ENCODE measurements around the gene OLFML2B.
"Not testable (repeated sequence)": the region's sequence is repeated elsewhere in the genome, so short reads cannot be mapped to it uniquely, and the experiment has no call there.

The OLFML2B gene

GRCh38 chr1:162019006-162019405, 4.7 kb downstream of the OLFML2B start:
- no peak overlapping the region for H3K9ac ChIP-seq (ENCODE audit: low read depth, low read length)
- H3K36me3 ChIP-seq (ENCODE audit: insufficient read depth, low read length) = no peaks in the 10 kb centered on the region
- no peak for ATAC-seq (ENCODE audit: insufficient read depth, low read depth)
- no peak overlapping the region for H3K27ac ChIP-seq (ENCODE audit: low read length)
- no peak overlapping the region for H3K4me2 ChIP-seq (ENCODE audit: insufficient read depth, low read length)
- H4K20me1 ChIP-seq (ENCODE audit: insufficient read depth, low read length) = no peaks in the 10 kb centered on the region
- no peaks in the 10 kb centered on the region for H3K9me3 ChIP-seq (ENCODE audit: insufficient read depth, low read length, severe bottlenecking)
- no peak for DNase-seq
- H2AFZ ChIP-seq (ENCODE audit: low read depth, low read length) = no peak overlapping the region
- H3K27me3 ChIP-seq (ENCODE audit: insufficient read depth, low read length, poor library complexity) = peaks cover 28% of the 10 kb centered on the region
- TF ChIP-seq CTCF (IDR thresholded peaks at IDR 0.05; ENCODE audit: borderline replicate concordance, extremely low read depth, low read length, poor library complexity, severe bottlenecking) (no peak), EZH2 (IDR thresholded peaks at IDR 0.05; ENCODE audit: borderline replicate concordance, low read depth, low read length, severe bottlenecking) (no peak)
- no peaks in the 10 kb centered on the region for H3K79me2 ChIP-seq (ENCODE audit: insufficient read depth, low read length)
- peaks cover 3% of the 10 kb centered on the region; the same call in 1 of the 2 replicates for H3K4me1 ChIP-seq (ENCODE audit: insufficient read depth, low read length)
- H3K4me3 ChIP-seq (ENCODE audit: low read depth in 1 of 2, low read length in 2 of 2) = no peak overlapping the region

DNA sequence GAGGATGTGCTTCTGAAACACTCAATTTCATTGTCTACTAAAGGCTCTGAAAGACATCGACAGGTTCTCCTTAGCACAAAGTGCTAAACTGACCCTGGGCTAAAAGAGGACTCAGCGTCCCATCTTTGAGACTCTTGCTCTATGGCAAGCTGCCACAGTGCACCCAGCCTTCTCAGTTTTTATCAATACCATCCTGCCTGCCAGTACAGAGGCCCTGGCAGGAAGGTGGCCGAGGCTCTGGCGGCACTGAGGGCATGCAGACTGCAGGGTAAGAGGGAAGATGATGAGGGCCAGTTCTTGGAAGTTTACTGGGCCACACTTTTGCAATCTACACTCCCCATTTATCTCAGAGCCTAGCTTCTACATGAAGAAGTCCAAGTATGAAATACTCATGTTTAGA, 5.3 kb downstream of the OLFML2B start:
- Histone ChIP-seq H3K36me3 (ENCODE audit: insufficient read depth, low read length) (no peaks in the 10 kb centered on the region), H3K4me1 (ENCODE audit: insufficient read depth, low read length) (no peaks in the 10 kb centered on the region), H3K27me3 (ENCODE audit: insufficient read depth, low read length, poor library complexity) (peaks cover 23% of the 10 kb centered on the region), H3K4me2 (ENCODE audit: insufficient read depth, low read length) (no peak overlapping the region), H3K9me3 (ENCODE audit: insufficient read depth, low read length, severe bottlenecking) (no peaks in the 10 kb centered on the region), H3K79me2 (ENCODE audit: insufficient read depth, low read length) (no peaks in the 10 kb centered on the region), H4K20me1 (ENCODE audit: insufficient read depth, low read length) (no peaks in the 10 kb centered on the region), H3K27ac (ENCODE audit: low read length) (no peak overlapping the region), H3K4me3 (ENCODE audit: low read depth in 1 of 2, low read length in 2 of 2) (no peak overlapping the region), H3K9ac (ENCODE audit: low read depth, low read length) (no peak overlapping the region), H2AFZ (ENCODE audit: low read depth, low read length) (no peak overlapping the region)
- ATAC-seq (ENCODE audit: insufficient read depth, low read depth) (no peak), DNase-seq (no peak)
- TF ChIP-seq EZH2 (IDR thresholded peaks at IDR 0.05; ENCODE audit: borderline replicate concordance, low read depth, low read length, severe bottlenecking) (no peak), CTCF (IDR thresholded peaks at IDR 0.05; ENCODE audit: borderline replicate concordance, extremely low read depth, low read length, poor library complexity, severe bottlenecking) (no peak)

DNA sequence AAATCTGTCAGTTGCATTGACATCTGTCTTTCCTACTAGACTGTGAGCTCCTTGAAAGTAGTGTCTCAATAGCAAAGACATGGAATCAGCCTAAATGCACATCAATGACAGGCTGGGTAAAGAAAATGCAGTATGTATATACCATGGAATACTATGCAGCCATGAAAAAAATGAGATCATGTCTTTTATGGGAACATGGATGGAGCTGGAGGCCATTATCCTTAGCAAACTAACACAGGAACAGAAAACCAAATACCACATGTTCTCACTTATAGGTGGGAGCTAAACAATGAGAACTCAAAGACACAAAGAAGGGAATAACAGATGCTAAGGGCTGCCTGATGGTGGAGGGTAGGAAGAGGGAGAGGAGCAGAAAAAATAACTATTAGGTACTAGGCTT, 5.9 kb downstream of the OLFML2B start:
- H4K20me1 ChIP-seq (ENCODE audit: insufficient read depth, low read length); H3K9ac ChIP-seq (ENCODE audit: low read depth, low read length); ATAC-seq (ENCODE audit: insufficient read depth, low read depth); H3K36me3 ChIP-seq (ENCODE audit: insufficient read depth, low read length); H3K27ac ChIP-seq (ENCODE audit: low read length); H3K9me3 ChIP-seq (ENCODE audit: insufficient read depth, low read length, severe bottlenecking); H3K4me2 ChIP-seq (ENCODE audit: insufficient read depth, low read length); H3K79me2 ChIP-seq (ENCODE audit: insufficient read depth, low read length); H3K4me1 ChIP-seq (ENCODE audit: insufficient read depth, low read length); H2AFZ ChIP-seq (ENCODE audit: low read depth, low read length); DNase-seq; H3K4me3 ChIP-seq (ENCODE audit: low read depth in 1 of 2, low read length in 2 of 2): not testable (repeated sequence)
- H3K27me3 ChIP-seq (ENCODE audit: insufficient read depth, low read length, poor library complexity) = peaks cover 16% of the 10 kb centered on the region

DNA sequence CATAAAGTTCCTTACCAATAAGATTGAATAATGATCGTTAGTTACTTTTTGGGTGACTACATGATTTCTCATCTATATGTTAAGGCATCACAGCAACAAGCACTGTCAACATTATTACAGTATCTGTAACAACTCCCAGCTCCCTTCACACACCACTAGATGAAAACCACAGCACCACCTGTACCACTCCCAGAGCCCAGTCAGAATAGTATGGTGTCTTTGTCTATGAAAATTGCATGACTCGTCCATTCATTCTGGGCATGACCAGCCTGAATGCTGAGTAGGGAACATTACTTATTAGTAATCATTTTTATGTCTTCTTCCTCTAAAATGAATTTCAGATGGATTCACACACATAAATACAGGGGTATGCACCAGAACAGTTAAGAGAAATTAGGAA, 7.0 kb downstream of the OLFML2B start:
- no peak for DNase-seq
- Histone ChIP-seq H3K9me3 (ENCODE audit: insufficient read depth, low read length, severe bottlenecking) (no peaks in the 10 kb centered on the region), H3K27me3 (ENCODE audit: insufficient read depth, low read length, poor library complexity) (peaks cover 14% of the 10 kb centered on the region), H3K36me3 (ENCODE audit: insufficient read depth, low read length) (no peaks in the 10 kb centered on the region), H3K4me3 (ENCODE audit: low read depth in 1 of 2, low read length in 2 of 2) (no peak overlapping the region), H3K4me2 (ENCODE audit: insufficient read depth, low read length) (no peak overlapping the region), H4K20me1 (ENCODE audit: insufficient read depth, low read length) (no peaks in the 10 kb centered on the region), H3K9ac (ENCODE audit: low read depth, low read length) (no peak overlapping the region), H3K4me1 (ENCODE audit: insufficient read depth, low read length) (no peaks in the 10 kb centered on the region), H3K79me2 (ENCODE audit: insufficient read depth, low read length) (no peaks in the 10 kb centered on the region), H3K27ac (ENCODE audit: low read length) (no peak overlapping the region), H2AFZ (ENCODE audit: low read depth, low read length) (no peak overlapping the region)
- ATAC-seq (ENCODE audit: insufficient read depth, low read depth) = no peak
- TF ChIP-seq EZH2 (IDR thresholded peaks at IDR 0.05; ENCODE audit: borderline replicate concordance, low read depth, low read length, severe bottlenecking) (no peak), CTCF (IDR thresholded peaks at IDR 0.05; ENCODE audit: borderline replicate concordance, extremely low read depth, low read length, poor library complexity, severe bottlenecking) (no peak)
